Measurements from ENCODE around the gene CDC26.
"Not testable (repeated sequence)": the region's sequence is repeated elsewhere in the genome, so short reads cannot be mapped to it uniquely, and the experiment has no call there.

The CDC26 gene

GRCh38 chr9:113245894-113246293, 29.5 kb downstream of the CDC26 start:
- in situ Hi-C loops (cut with MboI; ENCODE audit: low sequenced_read_pairs): no loop called here

DNA sequence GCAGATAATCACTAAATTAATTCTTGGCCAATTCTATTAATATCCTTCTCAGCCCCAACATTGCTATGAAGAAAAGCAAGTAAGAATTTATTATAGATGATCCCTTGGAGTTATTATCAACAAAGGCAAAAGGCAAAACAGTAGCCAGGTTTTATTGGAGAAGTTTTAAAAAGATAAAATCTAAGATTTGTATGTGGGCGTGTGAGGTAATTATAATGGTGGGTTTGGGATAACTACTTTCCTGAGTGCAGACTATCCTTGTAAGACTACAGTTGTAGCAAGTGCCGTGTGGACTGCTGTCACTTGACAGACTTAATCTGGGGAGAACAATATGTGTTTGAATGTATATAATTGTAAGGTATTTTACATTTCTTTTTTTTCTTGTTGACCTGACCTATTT, 30.8 kb downstream of the CDC26 start:
- in situ Hi-C loops (cut with MboI; ENCODE audit: low sequenced_read_pairs): no loop called here

DNA sequence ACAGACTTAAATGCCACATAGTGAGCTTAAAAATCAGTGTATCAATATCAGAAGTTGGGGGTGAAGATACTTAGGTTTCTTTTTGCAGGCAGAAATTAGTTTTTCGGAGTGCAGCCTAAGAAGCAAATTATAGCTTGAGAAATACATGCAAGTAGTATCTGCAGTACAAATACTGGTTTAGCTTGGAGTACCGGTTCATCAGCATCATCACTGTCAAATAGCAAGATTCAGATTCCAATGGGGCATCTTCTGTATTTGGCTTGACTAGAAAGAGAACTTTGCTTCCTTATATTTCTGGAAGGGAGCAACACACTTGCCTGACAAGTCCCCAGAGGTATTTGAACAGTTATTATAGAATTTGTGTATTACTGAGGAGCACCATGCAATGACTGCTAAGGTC, 34.2 kb downstream of the CDC26 start:
- in situ Hi-C loops (cut with MboI; ENCODE audit: low sequenced_read_pairs): no loop called here

DNA sequence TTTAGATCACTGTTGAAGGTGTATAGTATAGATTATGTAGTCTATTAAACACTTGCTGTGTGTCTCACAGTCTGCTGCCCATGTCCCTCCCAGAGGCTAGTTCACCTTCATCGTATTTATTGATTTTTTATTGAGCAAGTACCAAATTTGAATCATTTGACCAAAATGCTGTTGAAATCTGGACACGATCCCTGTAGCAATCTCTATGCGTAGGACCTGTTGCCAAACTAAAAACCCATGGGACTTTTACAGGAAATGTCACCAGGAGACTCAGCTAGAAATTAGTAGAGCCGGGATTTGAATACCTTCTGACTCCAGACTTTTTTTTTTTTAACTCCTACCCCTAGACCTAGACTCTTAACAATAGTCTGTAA, 36.5 kb downstream of the CDC26 start:
- in situ Hi-C loops (cut with MboI; ENCODE audit: low sequenced_read_pairs): no loop called here

- in situ Hi-C loops (cut with MboI; ENCODE audit: low sequenced_read_pairs): no loop called here
These were observed 37.0 kb downstream of the CDC26 start for GRCh38 chr9:113238202-113238858.

DNA sequence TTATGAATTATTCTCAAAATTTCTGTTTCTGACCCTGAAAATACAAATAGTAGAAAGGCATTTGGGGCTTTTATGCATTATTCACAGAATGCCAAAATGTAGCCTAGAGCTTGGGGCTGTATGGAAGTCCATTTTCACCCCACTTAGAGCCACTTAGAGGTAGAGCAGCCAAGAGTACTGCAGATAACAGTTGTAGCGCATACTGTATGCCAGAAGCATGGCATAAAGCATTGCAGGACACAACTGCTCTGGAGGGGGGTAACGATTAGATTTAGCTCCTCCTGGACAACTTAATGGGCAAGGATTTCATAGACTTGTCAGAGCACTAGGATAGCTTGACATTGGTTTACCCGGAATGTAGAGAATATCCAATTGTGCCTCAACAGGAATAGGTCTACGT, 38.3 kb downstream of the CDC26 start:
- in situ Hi-C loops (cut with MboI; ENCODE audit: low sequenced_read_pairs): no loop called here

DNA sequence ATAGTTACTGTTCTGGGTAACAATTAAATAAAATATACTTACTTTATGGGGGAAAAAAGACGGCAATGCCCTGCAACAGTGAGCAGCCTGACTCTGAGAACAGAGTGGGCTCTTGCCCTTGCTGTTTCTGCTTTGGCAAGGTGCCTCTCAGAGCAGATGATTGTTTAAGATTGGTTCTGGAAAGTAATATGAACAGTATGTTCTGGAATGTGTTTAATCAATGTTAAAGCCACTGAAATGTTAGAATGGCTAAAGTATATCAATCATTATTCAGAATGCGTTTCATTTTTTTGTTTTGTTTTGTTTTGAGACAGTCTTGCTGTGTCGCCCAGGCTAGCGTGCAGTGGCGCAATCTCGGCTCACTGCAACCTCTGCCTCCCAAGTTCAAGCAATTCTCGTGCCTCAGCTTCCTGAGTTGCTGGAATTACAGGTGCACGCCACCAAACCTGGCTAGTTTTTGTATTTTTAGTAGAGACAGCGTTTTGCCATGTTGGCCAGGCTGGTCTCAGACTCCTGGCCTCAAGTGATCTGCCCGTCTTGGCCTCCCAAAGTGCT, 39.6 kb downstream of the CDC26 start:
- in situ Hi-C loops (cut with MboI; ENCODE audit: low sequenced_read_pairs): not testable (repeated sequence)

DNA sequence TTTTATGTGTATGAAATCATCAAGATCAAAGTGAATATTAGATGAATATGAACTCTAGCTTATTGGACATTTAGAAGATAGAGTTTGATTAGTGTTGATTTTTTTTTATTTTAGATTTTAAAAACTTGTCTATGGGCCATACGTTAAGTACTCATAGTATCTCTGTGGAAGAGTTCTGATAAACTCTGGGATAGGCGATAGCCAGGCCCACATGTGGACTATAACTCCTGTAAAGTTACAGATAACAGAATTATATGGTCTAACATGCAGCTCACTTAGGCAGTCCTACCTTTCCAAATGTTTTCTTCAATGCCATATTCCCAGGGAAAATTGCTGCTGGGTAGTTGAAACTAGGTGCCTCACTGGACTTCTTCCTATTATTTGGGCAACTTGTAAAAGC, 43.7 kb downstream of the CDC26 start:
- in situ Hi-C loops (cut with MboI; ENCODE audit: low sequenced_read_pairs): no loop called here

DNA sequence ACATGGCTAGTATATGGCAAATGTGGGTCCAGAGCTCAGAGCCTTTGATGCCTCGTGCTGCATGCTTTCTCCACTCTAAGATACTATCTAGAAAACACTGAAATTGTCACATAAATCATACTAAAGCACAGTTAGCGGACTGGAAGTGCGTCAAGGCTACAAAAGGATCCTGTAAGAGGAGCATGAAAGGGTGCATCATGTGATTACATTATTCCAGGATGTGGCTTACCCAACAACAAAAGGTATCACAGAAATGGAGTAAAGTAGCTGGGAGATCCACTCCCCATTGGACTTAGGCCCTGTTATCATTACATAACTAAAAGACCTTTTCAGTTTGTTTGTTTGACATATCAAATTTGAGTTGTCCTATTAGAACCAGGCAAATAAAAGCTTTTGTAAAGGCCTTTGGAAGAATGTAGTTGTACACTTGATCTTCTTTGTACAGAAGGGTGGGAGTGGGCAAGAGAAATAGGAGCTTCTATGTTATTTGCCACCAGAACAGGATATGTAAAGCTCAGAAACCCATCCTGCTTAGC, 47.2 kb downstream of the CDC26 start:
- in situ Hi-C loops (cut with MboI; ENCODE audit: low sequenced_read_pairs): no loop called here

- in situ Hi-C loops (cut with MboI; ENCODE audit: low sequenced_read_pairs): no loop called here
These were observed 47.9 kb downstream of the CDC26 start for GRCh38 chr9:113227436-113227835.

DNA sequence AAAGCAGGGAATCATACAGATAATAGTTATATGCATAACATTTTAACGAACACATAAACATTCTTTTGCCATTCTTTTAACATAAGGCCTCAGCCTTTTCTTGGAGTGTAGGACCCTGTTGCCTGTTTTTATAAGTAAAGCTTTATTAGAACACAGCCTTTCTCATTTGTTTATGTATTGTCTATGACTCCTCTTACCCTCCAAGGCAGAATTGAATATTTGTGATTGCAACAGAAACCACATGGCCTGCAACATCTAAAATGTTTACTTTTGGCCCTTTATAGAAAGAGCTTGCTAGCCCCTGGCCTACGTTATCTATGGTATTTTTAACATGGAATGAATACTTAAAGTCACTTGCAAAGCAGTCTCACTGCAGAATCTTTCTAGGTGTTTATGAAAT, 51.4 kb downstream of the CDC26 start:
- in situ Hi-C loops (cut with MboI; ENCODE audit: low sequenced_read_pairs): no loop called here

GRCh38 chr9:113222482-113222841, 52.9 kb downstream of the CDC26 start:
- in situ Hi-C loops (cut with MboI; ENCODE audit: low sequenced_read_pairs): no loop called here

GRCh38 chr9:113221800-113222481, 53.4 kb downstream of the CDC26 start:
- in situ Hi-C loops (cut with MboI; ENCODE audit: low sequenced_read_pairs): no loop called here

DNA sequence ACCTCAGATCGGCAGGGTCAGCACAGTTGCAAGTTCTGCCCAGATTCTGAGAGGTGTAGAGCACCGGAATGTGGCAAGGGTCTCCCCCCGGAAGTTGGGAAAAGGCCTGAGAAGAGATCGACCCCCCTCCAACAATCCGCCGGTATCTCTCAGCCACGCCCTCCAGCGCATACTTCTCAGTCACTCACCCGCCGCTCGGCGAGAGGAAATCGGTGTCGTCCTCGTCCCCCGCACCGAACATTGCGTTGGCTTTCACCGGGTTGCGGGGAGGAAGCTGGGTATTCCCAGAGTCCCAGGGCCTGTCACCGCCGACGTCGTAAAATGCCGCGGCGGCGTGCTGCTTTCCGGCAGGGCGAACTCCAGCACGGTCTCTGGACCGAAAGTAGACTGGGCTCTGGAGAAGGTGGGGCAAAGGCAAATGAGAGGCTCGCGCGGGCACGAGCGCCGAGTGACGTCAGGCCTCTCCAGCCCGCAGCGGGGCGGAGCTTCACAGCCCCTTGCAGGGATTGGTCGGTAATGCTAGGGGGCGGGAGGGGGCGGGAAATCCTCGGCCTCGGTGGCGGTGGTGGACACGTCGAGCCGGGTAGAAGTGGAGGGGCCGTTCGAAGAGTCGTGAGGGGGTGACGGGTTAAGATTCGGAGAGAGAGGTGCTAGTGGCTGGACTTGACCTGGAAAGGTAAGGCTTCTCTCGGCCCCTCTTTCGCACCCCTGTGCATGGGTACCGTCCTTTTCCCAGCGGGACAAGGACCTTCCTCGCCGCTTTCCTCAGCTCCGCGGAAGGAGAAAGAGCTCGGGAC, 54.2 kb downstream of the CDC26 start, which contains the start of the genes FKBP15 and SLC31A1:
TSS of gene FKBP15 (minus strand) at position 275 of the 797 bp plus-strand sequence. CDS start at position 241, 34 bp downstream.
TSS of gene SLC31A1 (plus strand) at position 542 of the 797 bp plus-strand sequence. CDS start 34,605 bp downstream, outside the sequence.
- in situ Hi-C loops (cut with MboI; ENCODE audit: low sequenced_read_pairs): no loop called here

DNA sequence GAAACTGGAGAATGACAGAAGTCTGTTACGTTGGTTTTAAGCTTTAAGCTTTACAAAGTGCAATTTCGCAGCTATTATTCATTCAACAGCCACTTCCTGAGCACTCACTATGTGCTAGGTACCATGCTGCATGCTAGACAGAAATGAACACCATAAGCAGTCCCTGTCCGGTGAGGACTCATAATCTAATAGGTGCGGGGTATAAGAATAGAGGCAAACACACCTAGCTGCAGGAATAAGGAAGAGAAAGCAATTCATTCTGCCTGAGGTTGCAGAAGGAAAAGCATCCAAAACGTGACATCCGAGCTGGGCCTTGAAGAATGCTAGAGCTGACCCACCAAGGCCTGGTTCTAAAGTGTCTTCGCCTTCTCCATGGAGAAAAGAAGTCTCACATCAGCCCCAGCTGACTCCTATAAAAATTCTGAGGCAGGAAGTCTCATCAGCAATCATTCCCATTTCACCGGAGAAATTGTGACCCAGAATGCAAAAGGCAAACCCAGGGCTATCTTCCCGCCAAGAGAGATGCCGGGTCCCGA, 54.8 kb downstream of the CDC26 start:
- in situ Hi-C loops (cut with MboI; ENCODE audit: low sequenced_read_pairs): no loop called here

- in situ Hi-C loops (cut with MboI; ENCODE audit: low sequenced_read_pairs): no loop called here
These were observed 55.4 kb downstream of the CDC26 start for GRCh38 chr9:113219969-113220368.

DNA sequence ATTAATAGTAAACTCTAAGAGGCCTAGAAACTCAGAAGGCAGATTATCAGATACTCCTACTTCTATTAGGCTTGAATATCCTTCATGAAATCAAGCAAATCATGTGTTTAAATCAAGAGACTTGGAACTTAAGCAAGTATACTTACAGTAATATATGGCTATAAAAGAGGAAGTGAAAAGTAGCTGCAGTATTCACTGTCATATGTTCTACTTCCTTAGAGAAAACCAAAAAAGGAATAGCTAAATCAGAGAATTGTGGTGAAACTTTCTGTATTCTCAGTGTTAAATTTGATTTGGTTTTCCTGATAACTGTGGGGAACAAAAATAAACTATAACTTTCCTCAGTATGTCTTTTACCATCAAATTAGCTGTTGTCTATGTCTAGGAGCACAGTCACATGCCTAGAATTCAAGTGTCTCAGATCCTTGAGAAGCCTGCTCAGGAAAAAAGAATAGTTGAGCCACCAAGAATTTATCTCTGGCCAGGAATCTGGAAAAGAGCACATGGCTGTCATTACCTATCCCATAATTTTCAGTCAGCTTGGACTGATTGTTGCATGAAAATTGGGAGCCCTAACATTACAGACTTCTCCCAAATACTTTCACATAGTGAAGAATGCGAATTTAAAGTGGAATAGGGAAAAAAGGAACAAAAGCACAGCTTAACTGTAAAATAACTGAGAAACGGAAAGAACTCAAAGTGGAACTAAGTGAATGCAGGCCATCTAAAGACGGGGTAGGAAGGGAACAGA, 56.0 kb downstream of the CDC26 start:
- in situ Hi-C loops (cut with MboI; ENCODE audit: low sequenced_read_pairs): no loop called here

Measured in HL-60/S4 (cell line).